IgD-negative memory B cell (primary cell): ENCODE measurements around the gene CCDC149. TPM values are rescaled to one million over a fixed set of nuclear protein-coding genes. Genes with fewer than 3 reads are reported as not detected.

Experiments used
- H3K27ac Mint-ChIP-seq, 3 donors: one replicate each; pipeline ENCODE4 v1.8.0; 2020 to 2022; ENCODE audit warnings: mild to moderate bottlenecking in 3 of 3, mixed read lengths in 3 of 3, moderate library complexity in 1 of 3
- H3K27me3 Mint-ChIP-seq: one replicate; pipeline ENCODE4 v1.8.0; 2021; ENCODE audit warnings: mixed read lengths
- H3K36me3 Mint-ChIP-seq: one replicate; pipeline ENCODE4 v1.8.0; 2020; ENCODE audit warnings: mild to moderate bottlenecking, mixed read lengths
- H3K4me1 Mint-ChIP-seq, 3 donors: one replicate each; pipeline ENCODE4 v1.8.0; 2020 to 2022; ENCODE audit warnings: mixed read lengths in 3 of 3, mild to moderate bottlenecking in 1 of 3
- H3K4me3 Mint-ChIP-seq, 4 donors: one replicate each; pipeline ENCODE4 v1.8.0; 2020 to 2022; ENCODE audit warnings: mild to moderate bottlenecking in 4 of 4, mixed read lengths in 4 of 4, moderate library complexity in 3 of 4
- H3K9me3 Mint-ChIP-seq, 3 donors: one replicate each; pipeline ENCODE4 v1.8.0; 2020 to 2021; ENCODE audit warnings: mixed read lengths in 3 of 3, mild to moderate bottlenecking in 1 of 3
- polyA plus RNA-seq: library from polyadenylated mRNA; unstranded; fragments of 300-500 nt; fragmentation: Illumina TruSeq; gene quantifications from one replicate; pipeline ENCODE4 v1.2.3, GENCODE V29; 2021

CCDC149 gene
- polyA plus RNA-seq, 1 donor from 2014 or later = not detected

DNA sequence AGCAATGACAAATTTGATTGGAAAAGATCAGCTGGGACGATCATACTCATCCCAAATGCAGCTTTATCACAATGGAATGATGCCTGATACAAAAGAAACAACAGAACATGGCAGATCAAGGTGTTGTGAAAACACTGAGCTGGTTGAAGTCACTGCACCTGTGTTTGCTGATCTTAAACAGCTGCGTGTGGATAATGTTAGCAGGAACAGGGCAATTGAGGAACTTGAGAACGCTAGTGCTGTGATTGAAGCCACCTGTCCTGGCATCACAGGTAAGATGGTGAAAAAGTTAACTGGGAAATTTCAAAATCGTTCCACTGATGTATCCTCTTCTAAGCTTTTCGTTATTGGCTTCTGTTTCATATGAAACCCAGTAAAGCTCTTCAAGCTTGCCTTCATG is 144.8 kb downstream of the CCDC149 start:
- no peak overlapping the region for H3K4me3 Mint-ChIP-seq
- H3K36me3 Mint-ChIP-seq = no peaks in the 10 kb centered on the region
- H3K27me3 Mint-ChIP-seq = peaks cover 4% of the 10 kb centered on the region
- peaks cover 3 to 6% (median 5%) of the 10 kb centered on the region in 3 donors for H3K9me3 Mint-ChIP-seq
- no peaks in the 10 kb centered on the region for H3K4me1 Mint-ChIP-seq
- H3K27ac Mint-ChIP-seq = no peak overlapping the region

DNA sequence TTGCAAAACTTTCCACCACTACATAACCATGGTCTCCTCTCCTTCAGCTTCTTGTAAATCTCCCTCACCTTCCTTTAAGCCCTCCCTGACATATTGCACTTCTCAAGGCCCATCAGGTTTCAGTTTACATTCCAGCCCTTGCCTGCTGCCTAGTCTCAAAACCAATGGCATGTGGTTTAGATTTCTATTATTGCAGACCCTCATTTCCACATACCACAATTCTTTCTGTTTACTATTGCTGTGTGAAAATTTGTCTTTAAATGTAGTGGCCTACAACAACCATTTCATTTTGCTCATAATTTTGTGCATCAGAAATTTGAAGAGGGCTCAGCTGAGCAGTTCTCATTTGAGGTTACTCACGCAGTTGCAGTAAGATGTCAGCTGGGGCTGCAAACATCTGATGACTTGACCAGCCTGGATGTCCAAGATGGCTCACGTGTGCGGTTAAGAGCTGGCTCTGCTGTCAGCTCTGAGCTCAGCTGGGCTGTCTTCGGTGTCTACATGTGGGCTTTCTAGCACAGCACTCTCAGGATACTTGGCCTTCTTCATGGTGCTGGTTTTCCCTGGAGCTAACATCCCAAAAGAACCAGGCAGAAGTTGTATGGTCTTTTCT is 147.4 kb downstream of the CCDC149 start:
- Mint-ChIP-seq H3K27ac (no peak overlapping the region), H3K4me1 (no peaks in the 10 kb centered on the region), H3K36me3 (no peaks in the 10 kb centered on the region), H3K4me3 (no peak overlapping the region), H3K27me3 (peaks cover 4% of the 10 kb centered on the region), H3K9me3 (peaks cover 0 to 4% (median 3%) of the 10 kb centered on the region in 3 donors)

DNA sequence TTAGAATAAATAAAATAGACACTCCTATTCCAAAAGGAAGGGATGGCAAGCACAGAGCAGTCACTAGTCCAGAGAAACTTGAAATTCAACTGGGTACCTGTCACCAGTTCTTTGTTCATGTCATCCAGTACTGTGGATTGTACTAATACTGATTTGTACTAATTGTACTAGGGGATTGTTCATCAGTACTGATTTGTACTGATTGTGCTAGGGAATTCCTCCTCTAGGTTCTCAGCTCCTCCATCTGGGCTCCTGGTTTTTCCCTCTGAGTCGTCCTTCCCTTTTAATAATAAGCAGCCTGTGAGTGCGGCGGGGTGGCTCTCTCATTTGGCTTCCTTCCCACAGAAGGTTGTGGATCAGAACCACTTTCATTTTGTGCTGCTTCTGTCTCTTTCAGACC is 148.5 kb downstream of the CCDC149 start:
- H3K27ac Mint-ChIP-seq = no peak overlapping the region
- peaks cover 4% of the 10 kb centered on the region for H3K27me3 Mint-ChIP-seq
- H3K9me3 Mint-ChIP-seq = peaks cover 0 to 4% (median 3%) of the 10 kb centered on the region in 3 donors
- no peak overlapping the region for H3K4me3 Mint-ChIP-seq
- H3K4me1 Mint-ChIP-seq = no peaks in the 10 kb centered on the region
- no peaks in the 10 kb centered on the region for H3K36me3 Mint-ChIP-seq

DNA sequence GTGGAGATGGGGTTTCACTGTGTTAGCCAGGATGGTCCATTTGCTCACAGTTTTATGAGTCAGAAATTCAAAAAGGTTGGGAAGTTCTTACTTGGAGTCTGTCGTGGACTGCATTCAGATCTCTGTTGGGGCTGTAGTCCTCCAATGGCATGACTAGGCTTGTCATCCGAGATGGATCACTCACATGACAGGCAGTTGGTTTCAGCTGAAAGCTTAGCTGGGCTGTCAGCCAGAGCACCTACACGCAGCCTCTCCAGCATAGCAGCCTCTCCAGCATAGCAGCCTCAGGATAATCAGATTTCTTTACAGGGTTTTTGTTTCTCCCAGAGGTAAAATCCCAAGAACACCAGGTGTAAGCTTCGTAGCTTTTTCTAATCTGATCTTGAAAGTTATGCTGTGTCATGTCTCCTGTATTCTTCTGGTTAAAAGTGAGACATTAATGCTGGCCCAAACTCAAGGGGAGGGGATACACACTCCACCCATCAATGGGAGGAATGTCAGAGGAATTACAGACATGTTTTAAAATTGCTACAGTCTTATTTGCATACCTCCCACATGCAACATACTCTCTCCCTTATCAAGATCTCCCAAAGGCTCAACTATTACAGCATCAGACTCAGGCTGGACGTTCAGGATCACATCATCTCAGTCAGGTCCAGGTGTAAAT is 149.1 kb downstream of the CCDC149 start:
- H3K4me1 Mint-ChIP-seq = no peaks in the 10 kb centered on the region
- no peak overlapping the region for H3K4me3 Mint-ChIP-seq
- H3K27me3 Mint-ChIP-seq = peaks cover 4% of the 10 kb centered on the region
- no peak overlapping the region for H3K27ac Mint-ChIP-seq
- H3K9me3 Mint-ChIP-seq = peaks cover 0 to 4% (median 3%) of the 10 kb centered on the region in 3 donors
- H3K36me3 Mint-ChIP-seq = no peaks in the 10 kb centered on the region

Other genes with a start within 250 kb of the CCDC149 start
- not detected for gene SOD3, start 117.5 kb downstream of the CCDC149 start, polyA plus RNA-seq
- gene LGI2, start 117.9 kb upstream of the CCDC149 start, polyA plus RNA-seq = not detected
- 3.5 TPM for gene SEPSECS, start 247.4 kb upstream of the CCDC149 start, polyA plus RNA-seq